ENCODE measurements around the gene HNRNPCL4. TPM values are rescaled to one million over a fixed set of nuclear protein-coding genes. Genes with fewer than 3 reads are reported as not detected.
"Not testable (repeated sequence)": the region's sequence is repeated elsewhere in the genome, so short reads cannot be mapped to it uniquely, and the experiment has no call there.

The HNRNPCL4 gene
- not detected for total RNA-seq
- long read RNA-seq = 0 reads

- intact Hi-C loops (cut with DNase I); ATAC-seq; DNase-seq (ENCODE audit: missing footprints): not testable (repeated sequence)
Observed at GRCh38 chr1:13165531-13165930, at the start of gene HNRNPCL4. Gene HNRNPCL4, minus strand, starts transcription at chr1:13165631. Its CDS starts 164 bp downstream, at chr1:13165467.

GRCh38 chr1:13208712-13209111 is 43.3 kb upstream of the HNRNPCL4 start:
- DNase-seq (ENCODE audit: missing footprints); intact Hi-C loops (cut with DNase I); ATAC-seq: not testable (repeated sequence)

GRCh38 chr1:13201309-13201708 is 35.9 kb upstream of the HNRNPCL4 start, which contains the start of gene PRAMEF13:
Gene PRAMEF13, minus strand, starts transcription at chr1:13201409. Its CDS starts 1,820 bp downstream, at chr1:13199589.
- DNase-seq (ENCODE audit: missing footprints); ATAC-seq; intact Hi-C loops (cut with DNase I): not testable (repeated sequence)

- intact Hi-C loops (cut with DNase I); DNase-seq (ENCODE audit: missing footprints); ATAC-seq: not testable (repeated sequence)
Observed at GRCh38 chr1:13171548-13171947, 6.1 kb upstream of the HNRNPCL4 start, which contains the start of gene PRAMEF9. Gene PRAMEF9, plus strand, starts transcription at chr1:13171848. Its CDS starts 3,433 bp downstream, at chr1:13175281.

- DNase-seq (ENCODE audit: missing footprints); ATAC-seq; intact Hi-C loops (cut with DNase I): not testable (repeated sequence)
Observed at GRCh38 chr1:13155909-13156308, 9.5 kb downstream of the HNRNPCL4 start, which contains the start of gene PRAMEF26. Gene PRAMEF26, minus strand, starts transcription at chr1:13156009. Its CDS starts 2,914 bp downstream, at chr1:13153095.

- intact Hi-C loops (cut with DNase I); ATAC-seq; DNase-seq (ENCODE audit: missing footprints): not testable (repeated sequence)
Observed at GRCh38 chr1:13116754-13117153, 48.7 kb downstream of the HNRNPCL4 start, which contains the start of gene HNRNPCL2. Gene HNRNPCL2, minus strand, starts transcription at chr1:13116854. Its CDS starts 454 bp downstream, at chr1:13116400.

Other genes with a start within 250 kb of the HNRNPCL4 start
- gene PRAMEF7, start 249.0 kb downstream of the HNRNPCL4 start, total RNA-seq = not detected
- gene PRAMEF6, start 218.1 kb downstream of the HNRNPCL4 start, total RNA-seq = not detected
- gene PRAMEF27, start 109.1 kb downstream of the HNRNPCL4 start, total RNA-seq = not detected
- gene HNRNPCL3, start 104.9 kb downstream of the HNRNPCL4 start, total RNA-seq = not detected
- gene PRAMEF25, start 94.9 kb downstream of the HNRNPCL4 start, total RNA-seq = not detected
- gene HNRNPCL2, start 48.8 kb downstream of the HNRNPCL4 start, total RNA-seq = not detected
- not detected for gene PRAMEF26, start 9.6 kb downstream of the HNRNPCL4 start, total RNA-seq
- not detected for gene PRAMEF9, start 6.2 kb upstream of the HNRNPCL4 start, total RNA-seq
- gene PRAMEF13, start 35.8 kb upstream of the HNRNPCL4 start, total RNA-seq = not detected
- gene PRAMEF18, start 60.5 kb upstream of the HNRNPCL4 start, total RNA-seq = not detected
- gene PRAMEF5, start 88.6 kb upstream of the HNRNPCL4 start, total RNA-seq = not detected
- not detected for gene PRAMEF8, start 119.5 kb upstream of the HNRNPCL4 start, total RNA-seq
- not detected for gene PRAMEF33, start 137.9 kb upstream of the HNRNPCL4 start, total RNA-seq
- gene PRAMEF15, start 149.9 kb upstream of the HNRNPCL4 start, total RNA-seq = not detected
- not detected for gene PRAMEF14, start 181.5 kb upstream of the HNRNPCL4 start, total RNA-seq
- gene PRAMEF19, start 206.3 kb upstream of the HNRNPCL4 start, total RNA-seq = not detected
- not detected for gene PRAMEF17, start 224.0 kb upstream of the HNRNPCL4 start, total RNA-seq
- gene PRAMEF20, start 244.8 kb upstream of the HNRNPCL4 start, total RNA-seq = not detected